ENCODE data around the gene BCAS1. TPM values are rescaled to one million over a fixed set of nuclear protein-coding genes. Genes with fewer than 3 reads are reported as not detected.

The BCAS1 gene
- total RNA-seq, 1 donor from 2014 or later = 0.04 TPM

GRCh38 chr20:53907968-53908751, 162.2 kb downstream of the BCAS1 start:
- TF ChIP-seq, protein P1, sequence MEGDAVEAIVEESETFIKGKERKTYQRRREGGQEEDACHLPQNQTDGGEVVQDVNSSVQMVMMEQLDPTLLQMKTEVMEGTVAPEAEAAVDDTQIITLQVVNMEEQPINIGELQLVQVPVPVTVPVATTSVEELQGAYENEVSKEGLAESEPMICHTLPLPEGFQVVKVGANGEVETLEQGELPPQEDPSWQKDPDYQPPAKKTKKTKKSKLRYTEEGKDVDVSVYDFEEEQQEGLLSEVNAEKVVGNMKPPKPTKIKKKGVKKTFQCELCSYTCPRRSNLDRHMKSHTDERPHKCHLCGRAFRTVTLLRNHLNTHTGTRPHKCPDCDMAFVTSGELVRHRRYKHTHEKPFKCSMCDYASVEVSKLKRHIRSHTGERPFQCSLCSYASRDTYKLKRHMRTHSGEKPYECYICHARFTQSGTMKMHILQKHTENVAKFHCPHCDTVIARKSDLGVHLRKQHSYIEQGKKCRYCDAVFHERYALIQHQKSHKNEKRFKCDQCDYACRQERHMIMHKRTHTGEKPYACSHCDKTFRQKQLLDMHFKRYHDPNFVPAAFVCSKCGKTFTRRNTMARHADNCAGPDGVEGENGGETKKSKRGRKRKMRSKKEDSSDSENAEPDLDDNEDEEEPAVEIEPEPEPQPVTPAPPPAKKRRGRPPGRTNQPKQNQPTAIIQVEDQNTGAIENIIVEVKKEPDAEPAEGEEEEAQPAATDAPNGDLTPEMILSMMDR (IDR thresholded peaks at IDR 0.05; ENCODE audit: insufficient read depth, low read length, poor library complexity, severe bottlenecking) = no peak
- no peak for DNase-seq (ENCODE audit: low read depth)

DNA sequence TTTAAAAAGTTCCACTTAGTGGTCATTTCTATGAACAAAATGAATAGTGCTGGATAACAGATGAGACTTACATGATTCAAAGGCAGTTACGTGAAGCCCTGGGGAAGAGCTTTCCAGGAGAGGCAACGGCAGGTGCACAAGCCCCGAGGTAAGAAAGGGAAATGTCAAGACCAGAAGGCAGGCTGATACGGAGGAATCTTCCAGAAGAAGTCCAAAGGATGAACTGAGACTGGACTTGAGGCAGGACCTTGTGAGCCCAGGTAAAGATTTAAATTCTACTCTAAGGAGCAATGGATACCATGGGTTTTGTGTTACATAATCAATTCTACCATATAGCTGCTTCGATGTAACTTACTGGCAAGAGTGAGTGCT, 164.6 kb downstream of the BCAS1 start:
- no peaks in the 10 kb centered on the region for H3K36me3 ChIP-seq (ENCODE audit: control insufficient read depth, insufficient read depth, low read length)
- H3K27me3 ChIP-seq (ENCODE audit: control insufficient read depth, insufficient read depth, low read length) = no peaks in the 10 kb centered on the region
- DNase-seq (ENCODE audit: low read depth) = no peak
- no peak overlapping the region for H3K4me3 ChIP-seq (ENCODE audit: low read depth, low read length)
- TF ChIP-seq, protein P1 (IDR thresholded peaks at IDR 0.05; ENCODE audit: insufficient read depth, low read length, poor library complexity, severe bottlenecking) = no peak

More at GRCh38 chr20:53907968-53908751, 162.2 kb downstream of the BCAS1 start:
- Histone ChIP-seq H3K27me3 (ENCODE audit: control insufficient read depth, insufficient read depth, low read length) (no peaks in the 10 kb centered on the region), H3K36me3 (ENCODE audit: control insufficient read depth, insufficient read depth, low read length) (no peaks in the 10 kb centered on the region), H3K4me3 (ENCODE audit: low read depth, low read length) (no peak overlapping the region)

- Histone ChIP-seq H3K27me3 (ENCODE audit: control insufficient read depth, insufficient read depth, low read length) (no peaks in the 10 kb centered on the region), H3K36me3 (ENCODE audit: control insufficient read depth, insufficient read depth, low read length) (no peaks in the 10 kb centered on the region), H3K4me3 (ENCODE audit: low read depth, low read length) (no peak overlapping the region)
- DNase-seq (ENCODE audit: low read depth) = no peak
- TF ChIP-seq, protein P1 (IDR thresholded peaks at IDR 0.05; ENCODE audit: insufficient read depth, low read length, poor library complexity, severe bottlenecking) = no peak
Observed at GRCh38 chr20:53905019-53905819, 165.2 kb downstream of the BCAS1 start.

GRCh38 chr20:53904261-53904660, 166.1 kb downstream of the BCAS1 start:
- no peak for DNase-seq (ENCODE audit: low read depth)
- Histone ChIP-seq H3K27me3 (ENCODE audit: control insufficient read depth, insufficient read depth, low read length) (no peaks in the 10 kb centered on the region), H3K4me3 (ENCODE audit: low read depth, low read length) (no peak overlapping the region), H3K36me3 (ENCODE audit: control insufficient read depth, insufficient read depth, low read length) (no peaks in the 10 kb centered on the region)
- TF ChIP-seq, protein P1 (IDR thresholded peaks at IDR 0.05; ENCODE audit: insufficient read depth, low read length, poor library complexity, severe bottlenecking) = no peak

DNA sequence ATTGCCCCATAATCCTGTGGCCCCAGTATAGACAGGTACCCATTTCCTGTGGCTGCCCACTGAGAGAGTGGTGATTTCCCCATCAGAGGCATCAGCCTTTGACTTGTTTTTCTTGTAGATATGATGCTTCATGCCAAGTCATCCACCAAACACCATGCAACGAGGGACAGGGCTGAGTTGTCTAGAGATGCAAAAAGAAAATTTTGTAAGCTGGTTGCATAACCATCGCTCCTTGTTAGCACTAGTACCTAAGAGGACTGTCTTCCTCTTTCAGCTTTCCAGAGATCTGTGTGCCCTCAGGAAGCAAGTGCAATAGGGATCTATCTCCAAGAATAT, 166.8 kb downstream of the BCAS1 start:
- no peaks in the 10 kb centered on the region for H3K27me3 ChIP-seq (ENCODE audit: control insufficient read depth, insufficient read depth, low read length)
- no peak overlapping the region for H3K4me3 ChIP-seq (ENCODE audit: low read depth, low read length)
- TF ChIP-seq, protein P1 (IDR thresholded peaks at IDR 0.05; ENCODE audit: insufficient read depth, low read length, poor library complexity, severe bottlenecking) = no peak
- H3K36me3 ChIP-seq (ENCODE audit: control insufficient read depth, insufficient read depth, low read length) = no peaks in the 10 kb centered on the region
- no peak for DNase-seq (ENCODE audit: low read depth)

Measured in kidney epithelial cell (primary cell).